ENCODE results near the gene GULP1. TPM values are rescaled to one million over a fixed set of nuclear protein-coding genes. Genes with fewer than 3 reads are reported as not detected.
"Not testable (repeated sequence)": the region's sequence is repeated elsewhere in the genome, so short reads cannot be mapped to it uniquely, and the experiment has no call there.

GULP1 gene
- total and polyA plus RNA-seq, 7 experiments from 2014 or later: not detected

DNA sequence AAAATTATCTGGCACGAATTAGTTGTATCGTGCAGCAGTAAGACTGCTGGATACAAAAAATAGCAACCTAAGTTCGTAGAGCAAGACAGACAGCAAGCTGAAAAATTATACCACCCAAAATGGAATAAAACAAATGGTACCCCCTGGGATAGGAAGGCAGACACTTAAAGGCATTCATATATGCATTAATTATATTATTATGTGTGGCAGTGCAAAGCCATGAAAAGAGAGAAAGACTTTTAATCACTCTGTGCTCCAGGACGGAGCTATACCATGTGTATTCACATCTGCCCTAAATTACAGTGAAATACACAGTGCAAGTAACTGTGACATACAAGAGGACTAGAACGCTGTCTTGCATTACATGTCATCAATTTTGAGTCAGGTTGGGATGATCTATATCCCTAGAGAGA, 235.9 kb downstream of the GULP1 start:
- H3K9me3 Mint-ChIP-seq: no peaks in the 10 kb centered on the region
- ChIA-PET CTCF (no interaction called here), POLR2A (no interaction called here)
- no peak overlapping the region for H3K4me3 Mint-ChIP-seq
- intact Hi-C loops (cut with micrococcal nuclease): loop anchor here in 1 of 2 donors (10.0 kb wide), 1 partner anchor 1847 kb away; no protein-coding TSS in a partner anchor
- H3K4me1 Mint-ChIP-seq: no peaks in the 10 kb centered on the region
- H3K4me3 ChIP-seq (ENCODE audit: low read length): no peak overlapping the region
- no peaks in the 10 kb centered on the region for H3K36me3 Mint-ChIP-seq
- no peaks in the 10 kb centered on the region for H3K27me3 Mint-ChIP-seq
- no peaks in the 10 kb centered on the region for H3K27me3 ChIP-seq (ENCODE audit: control insufficient read depth in 2 of 2, insufficient read depth in 2 of 2, low read length in 2 of 2)
- no peaks in the 10 kb centered on the region for H3K36me3 ChIP-seq (ENCODE audit: control insufficient read depth in 2 of 3, insufficient read depth in 3 of 3, low read length in 3 of 3)
- H3K9me3 ChIP-seq (ENCODE audit: control insufficient read depth in 2 of 3, low read length in 3 of 3): no peaks in the 10 kb centered on the region
- no peak overlapping the region for H3K27ac ChIP-seq (ENCODE audit: low read depth, low read length)
- H3K27ac Mint-ChIP-seq: no peak overlapping the region
- DNase-seq (no peak), ATAC-seq (no peak)
- no peaks in the 10 kb centered on the region for H3K4me1 ChIP-seq (ENCODE audit: control insufficient read depth in 2 of 2, insufficient read depth in 2 of 2, low read length in 2 of 2)

DNA sequence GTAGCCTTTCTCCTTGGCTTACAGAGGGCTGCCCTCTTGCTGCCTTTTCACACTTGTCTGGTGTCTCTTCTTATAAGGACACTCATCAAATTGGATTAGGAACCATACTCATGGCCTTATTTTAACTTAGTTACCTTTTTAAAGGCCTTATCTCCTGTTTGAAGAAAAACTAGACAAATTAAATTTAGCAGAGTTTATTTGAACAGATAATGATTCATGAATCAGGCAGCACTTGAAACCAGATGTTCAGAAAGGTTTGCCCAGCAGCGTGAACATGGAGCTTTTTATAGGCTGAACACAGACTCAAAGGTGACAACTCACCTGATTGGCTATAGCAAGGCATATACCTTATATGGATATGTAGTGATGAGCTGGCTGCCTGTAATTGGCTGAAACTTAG, 238.0 kb downstream of the GULP1 start:
- H3K9me3 ChIP-seq (ENCODE audit: control insufficient read depth in 2 of 3, low read length in 3 of 3): no peaks in the 10 kb centered on the region
- H3K36me3 Mint-ChIP-seq: no peaks in the 10 kb centered on the region
- no peak overlapping the region for H3K27ac ChIP-seq (ENCODE audit: low read depth, low read length)
- no peaks in the 10 kb centered on the region for H3K36me3 ChIP-seq (ENCODE audit: control insufficient read depth in 2 of 3, insufficient read depth in 3 of 3, low read length in 3 of 3)
- no peaks in the 10 kb centered on the region for H3K27me3 ChIP-seq (ENCODE audit: control insufficient read depth in 2 of 2, insufficient read depth in 2 of 2, low read length in 2 of 2)
- CTCF ChIA-PET: no interaction called here
- ATAC-seq (no peak), DNase-seq (no peak)
- H3K27ac Mint-ChIP-seq: no peak overlapping the region
- no peak overlapping the region for H3K4me3 ChIP-seq (ENCODE audit: low read length)
- no peaks in the 10 kb centered on the region for H3K4me1 ChIP-seq (ENCODE audit: control insufficient read depth in 2 of 2, insufficient read depth in 2 of 2, low read length in 2 of 2)
- no peak overlapping the region for H3K4me3 Mint-ChIP-seq
- intact Hi-C loops (cut with micrococcal nuclease): loop anchor here in 1 of 2 donors (10.0 kb wide), 1 partner anchor 1845 kb away; no protein-coding TSS in a partner anchor
- H3K9me3 Mint-ChIP-seq: no peaks in the 10 kb centered on the region
- no peaks in the 10 kb centered on the region for H3K27me3 Mint-ChIP-seq
- H3K4me1 Mint-ChIP-seq: no peaks in the 10 kb centered on the region
- POLR2A ChIA-PET: no interaction called here

DNA sequence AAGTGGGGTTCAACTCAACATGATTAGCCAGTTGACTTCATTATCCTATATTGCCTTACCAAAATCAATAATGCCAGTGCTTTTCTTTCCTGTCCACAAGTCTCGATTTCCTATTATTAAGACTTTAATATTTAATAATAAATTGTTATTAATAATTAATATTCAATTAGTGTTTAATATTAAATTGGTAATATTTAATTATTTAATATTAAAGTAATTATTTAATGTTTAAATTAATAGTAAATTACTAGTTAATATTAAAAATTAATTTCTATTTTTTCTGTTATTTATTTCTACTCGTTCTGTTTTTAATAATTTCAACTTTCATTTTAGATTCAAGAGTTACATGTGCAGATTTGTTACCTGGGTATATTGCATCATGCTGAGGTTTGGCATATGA, 243.2 kb downstream of the GULP1 start:
- ATAC-seq (no peak), DNase-seq (no peak)
- Histone ChIP-seq H3K9me3 (ENCODE audit: control insufficient read depth in 2 of 3, low read length in 3 of 3) (no peaks in the 10 kb centered on the region), H3K4me1 (ENCODE audit: control insufficient read depth in 2 of 2, insufficient read depth in 2 of 2, low read length in 2 of 2) (no peaks in the 10 kb centered on the region), H3K36me3 (ENCODE audit: control insufficient read depth in 2 of 3, insufficient read depth in 3 of 3, low read length in 3 of 3) (no peaks in the 10 kb centered on the region), H3K4me3 (ENCODE audit: low read length) (no peak overlapping the region), H3K27ac (ENCODE audit: low read depth, low read length) (no peak overlapping the region), H3K27me3 (ENCODE audit: control insufficient read depth in 2 of 2, insufficient read depth in 2 of 2, low read length in 2 of 2) (no peaks in the 10 kb centered on the region)
- Mint-ChIP-seq H3K4me1 (no peaks in the 10 kb centered on the region), H3K9me3 (peaks cover 0 to 4% (median 0%) of the 10 kb centered on the region in 11 donors), H3K36me3 (no peaks in the 10 kb centered on the region), H3K27ac (no peak overlapping the region), H3K4me3 (no peak overlapping the region), H3K27me3 (peaks cover 0 to 6% (median 0%) of the 10 kb centered on the region in 5 donors)
- POLR2A ChIA-PET: no interaction called here
- intact Hi-C loops (cut with micrococcal nuclease): no loop called here
- CTCF ChIA-PET: no interaction called here

DNA sequence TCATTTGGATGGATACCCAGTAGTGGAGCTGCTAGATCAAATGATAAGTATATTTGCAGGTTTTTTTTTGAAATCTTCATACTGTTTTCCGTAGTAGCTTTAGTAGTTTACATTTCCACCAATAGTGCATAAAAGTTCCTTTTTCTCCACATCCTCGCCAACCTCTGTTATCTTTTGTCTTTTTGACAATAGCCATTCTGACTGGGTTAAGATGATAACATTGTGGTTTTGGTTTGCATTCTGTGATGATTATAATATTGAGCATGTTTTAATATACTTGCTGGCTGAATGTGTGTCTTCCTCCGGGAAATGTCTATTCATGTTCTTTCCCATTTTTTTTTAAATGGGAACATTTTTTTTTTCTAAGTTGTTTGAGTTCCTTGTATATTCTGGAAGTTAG, 260.0 kb downstream of the GULP1 start:
- intact Hi-C loops (cut with micrococcal nuclease): no loop called here

DNA sequence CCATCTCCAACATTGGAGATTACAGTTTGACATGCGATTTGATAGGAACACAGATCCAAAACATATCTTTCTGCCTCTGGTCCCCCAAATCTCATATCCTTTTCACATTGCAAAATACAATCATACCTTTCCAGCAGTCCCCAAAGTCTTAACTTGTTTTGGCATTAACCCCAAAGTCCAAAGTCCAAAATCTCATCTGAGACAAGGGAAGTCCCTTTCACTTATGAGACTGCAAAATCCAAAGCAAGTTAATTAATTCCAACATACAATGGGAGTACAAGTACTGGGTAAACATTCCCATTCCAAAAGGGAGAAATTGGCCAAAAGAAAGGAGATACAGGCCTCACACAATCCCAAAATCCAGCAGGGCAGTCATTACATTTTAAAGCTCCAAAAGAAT, 265.4 kb downstream of the GULP1 start:
- Histone ChIP-seq H3K36me3 (ENCODE audit: control insufficient read depth in 2 of 3, insufficient read depth in 3 of 3, low read length in 3 of 3) (no peaks in the 10 kb centered on the region), H3K27me3 (ENCODE audit: control insufficient read depth in 2 of 2, insufficient read depth in 2 of 2, low read length in 2 of 2) (no peaks in the 10 kb centered on the region), H3K4me3 (ENCODE audit: low read length) (no peak overlapping the region), H3K9me3 (ENCODE audit: control insufficient read depth in 2 of 3, low read length in 3 of 3) (peaks cover 0 to 4% (median 0%) of the 10 kb centered on the region in 3 experiments), H3K27ac (ENCODE audit: low read depth, low read length) (no peak overlapping the region), H3K4me1 (ENCODE audit: control insufficient read depth in 2 of 2, insufficient read depth in 2 of 2, low read length in 2 of 2) (no peaks in the 10 kb centered on the region)
- H3K36me3 Mint-ChIP-seq: peaks cover 0 to 5% (median 0%) of the 10 kb centered on the region in 5 donors
- peaks cover 0 to 11% (median 6%) of the 10 kb centered on the region in 5 donors for H3K27me3 Mint-ChIP-seq
- POLR2A ChIA-PET: no interaction called here
- H3K9me3 Mint-ChIP-seq: peaks cover 0 to 28% (median 13%) of the 10 kb centered on the region in 11 donors
- intact Hi-C loops (cut with micrococcal nuclease): no loop called here
- no peak for DNase-seq
- CTCF ChIA-PET: no interaction called here
- ATAC-seq: no peak
- H3K27ac Mint-ChIP-seq: no peak overlapping the region
- no peak overlapping the region for H3K4me3 Mint-ChIP-seq
- H3K4me1 Mint-ChIP-seq: no peaks in the 10 kb centered on the region

More for the DNA sequence above, 260.0 kb downstream of the GULP1 start:
- H3K27me3 Mint-ChIP-seq: peaks cover 0 to 6% (median 0%) of the 10 kb centered on the region in 5 donors
- Histone ChIP-seq H3K27ac (ENCODE audit: low read depth, low read length) (no peak overlapping the region), H3K27me3 (ENCODE audit: control insufficient read depth in 2 of 2, insufficient read depth in 2 of 2, low read length in 2 of 2) (no peaks in the 10 kb centered on the region), H3K36me3 (ENCODE audit: control insufficient read depth in 2 of 3, insufficient read depth in 3 of 3, low read length in 3 of 3) (no peaks in the 10 kb centered on the region), H3K9me3 (ENCODE audit: control insufficient read depth in 2 of 3, low read length in 3 of 3) (no peaks in the 10 kb centered on the region), H3K4me1 (ENCODE audit: control insufficient read depth in 2 of 2, insufficient read depth in 2 of 2, low read length in 2 of 2) (no peaks in the 10 kb centered on the region), H3K4me3 (ENCODE audit: low read length) (no peak overlapping the region)
- ATAC-seq (no peak), DNase-seq (no peak)
- H3K4me1 Mint-ChIP-seq: no peaks in the 10 kb centered on the region
- ChIA-PET POLR2A (no interaction called here), CTCF (no interaction called here)
- peaks cover 0 to 4% (median 0%) of the 10 kb centered on the region in 11 donors for H3K9me3 Mint-ChIP-seq
- H3K4me3 Mint-ChIP-seq: no peak overlapping the region
- no peak overlapping the region for H3K27ac Mint-ChIP-seq
- no peaks in the 10 kb centered on the region for H3K36me3 Mint-ChIP-seq

DNA sequence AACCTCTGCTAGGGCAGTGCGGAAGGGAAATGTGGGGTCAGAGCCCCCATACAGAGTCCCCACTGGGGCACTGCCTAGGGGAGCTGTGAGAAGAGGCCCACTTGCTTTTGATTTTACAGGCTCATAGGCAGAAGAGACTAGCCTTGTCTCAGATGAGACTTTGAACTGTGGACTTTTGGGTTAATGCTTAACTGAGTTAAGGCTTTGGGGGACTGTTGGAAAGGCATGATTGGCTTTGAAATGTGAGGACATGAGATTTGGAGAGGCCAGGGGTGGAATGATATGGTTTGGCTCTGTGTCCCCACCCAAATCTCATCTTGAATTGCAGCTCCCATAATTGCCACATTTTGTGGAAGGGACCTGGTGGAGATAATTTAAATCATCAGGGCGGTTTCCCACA, 267.8 kb downstream of the GULP1 start:
- H3K9me3 Mint-ChIP-seq: peaks cover 0 to 28% (median 13%) of the 10 kb centered on the region in 11 donors
- CTCF ChIA-PET; H3K4me1 Mint-ChIP-seq; H3K36me3 Mint-ChIP-seq; H3K4me3 Mint-ChIP-seq; H3K27me3 ChIP-seq (ENCODE audit: control insufficient read depth in 2 of 2, insufficient read depth in 2 of 2, low read length in 2 of 2); H3K36me3 ChIP-seq (ENCODE audit: control insufficient read depth in 2 of 3, insufficient read depth in 3 of 3, low read length in 3 of 3); H3K4me3 ChIP-seq (ENCODE audit: low read length); ATAC-seq; H3K4me1 ChIP-seq (ENCODE audit: control insufficient read depth in 2 of 2, insufficient read depth in 2 of 2, low read length in 2 of 2); H3K27ac ChIP-seq (ENCODE audit: low read depth, low read length); H3K9me3 ChIP-seq (ENCODE audit: control insufficient read depth in 2 of 3, low read length in 3 of 3); DNase-seq; H3K27ac Mint-ChIP-seq; intact Hi-C loops (cut with micrococcal nuclease); POLR2A ChIA-PET: not testable (repeated sequence)
- H3K27me3 Mint-ChIP-seq: peaks cover 0 to 13% (median 10%) of the 10 kb centered on the region in 5 donors

DNA sequence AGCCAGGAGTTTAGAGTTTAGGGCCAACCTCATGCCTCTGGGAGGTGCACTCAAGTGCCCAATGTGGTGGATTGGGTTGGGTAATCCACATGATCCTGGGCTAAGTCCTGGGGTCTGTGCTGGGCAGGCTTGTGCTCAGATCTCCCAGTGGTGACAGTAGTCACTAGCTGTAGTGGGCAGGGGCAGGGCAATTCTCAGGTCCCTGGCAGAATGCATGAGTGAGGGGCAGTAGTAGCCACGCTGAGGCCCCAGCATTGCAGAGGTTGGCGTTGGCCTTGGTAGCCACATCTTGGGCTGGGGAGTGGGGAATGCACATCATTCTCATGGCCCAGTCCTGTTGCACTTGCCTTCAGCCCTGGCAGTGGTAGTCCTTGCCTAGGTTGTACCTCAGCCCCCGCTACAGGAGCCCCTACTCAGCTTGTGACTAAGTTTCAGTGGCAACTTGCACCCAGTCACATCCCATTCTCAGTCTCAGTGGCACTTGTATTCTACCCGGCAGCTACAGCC, 269.9 kb downstream of the GULP1 start:
- Mint-ChIP-seq H3K4me1 (no peaks in the 10 kb centered on the region), H3K36me3 (peaks cover 0 to 5% (median 0%) of the 10 kb centered on the region in 5 donors), H3K27me3 (peaks cover 0 to 10% (median 7%) of the 10 kb centered on the region in 5 donors), H3K4me3 (no peak overlapping the region), H3K27ac (no peak overlapping the region), H3K9me3 (peaks cover 0 to 28% (median 11%) of the 10 kb centered on the region in 11 donors)
- intact Hi-C loops (cut with micrococcal nuclease): no loop called here
- no peaks in the 10 kb centered on the region for H3K27me3 ChIP-seq (ENCODE audit: control insufficient read depth in 2 of 2, insufficient read depth in 2 of 2, low read length in 2 of 2)
- H3K36me3 ChIP-seq (ENCODE audit: control insufficient read depth in 2 of 3, insufficient read depth in 3 of 3, low read length in 3 of 3): no peaks in the 10 kb centered on the region
- no peak for DNase-seq
- no peaks in the 10 kb centered on the region for H3K4me1 ChIP-seq (ENCODE audit: control insufficient read depth in 2 of 2, insufficient read depth in 2 of 2, low read length in 2 of 2)
- POLR2A ChIA-PET: no interaction called here
- H3K4me3 ChIP-seq (ENCODE audit: low read length): no peak overlapping the region
- no peak for ATAC-seq
- no peak overlapping the region for H3K27ac ChIP-seq (ENCODE audit: low read depth, low read length)
- peaks cover 0 to 4% (median 0%) of the 10 kb centered on the region in 3 experiments for H3K9me3 ChIP-seq (ENCODE audit: control insufficient read depth in 2 of 3, low read length in 3 of 3)
- CTCF ChIA-PET: no interaction called here
